HG02973 (cell line): ENCODE measurements around the gene APOC1.
"Not testable (repeated sequence)": the region's sequence is repeated elsewhere in the genome, so short reads cannot be mapped to it uniquely, and the experiment has no call there.

ENCODE experiments used
- ATAC-seq: cut with Tn5 transposase; IDR thresholded peaks from one replicate; pipeline ENCODE4 v1.9.1; 2021; ENCODE audit warnings: moderate library complexity; ENCODE audit not compliant: unreplicated experiment

Gene APOC1

GRCh38 chr19:44914433-44915206 is at the start of gene APOC1:
TSS of gene APOC1 (plus strand) at chr19:44914608. CDS start at chr19:44914892, 284 bp downstream.
- ATAC-seq: peak; percentile 97

- ATAC-seq: no peak
Observed at GRCh38 chr19:44865196-44865767, 49.1 kb upstream of the APOC1 start.

- no peak for ATAC-seq
Observed at GRCh38 chr19:44866664-44867063, 47.7 kb upstream of the APOC1 start.

- ATAC-seq: no peak
Observed at GRCh38 chr19:44867578-44867977, 46.8 kb upstream of the APOC1 start.

GRCh38 chr19:44869733-44870470 is 44.5 kb upstream of the APOC1 start:
- no peak for ATAC-seq

- ATAC-seq: no peak
Observed at GRCh38 chr19:44871809-44872208, 42.6 kb upstream of the APOC1 start.

GRCh38 chr19:44872661-44873060 is 41.7 kb upstream of the APOC1 start:
- ATAC-seq: no peak

GRCh38 chr19:44874317-44874716 is 40.1 kb upstream of the APOC1 start:
- ATAC-seq: no peak

GRCh38 chr19:44875666-44876451 is 38.5 kb upstream of the APOC1 start:
- no peak for ATAC-seq

- ATAC-seq: no peak
Observed at GRCh38 chr19:44876930-44877535, 37.4 kb upstream of the APOC1 start.

- no peak for ATAC-seq
Observed at GRCh38 chr19:44878120-44878865, 36.1 kb upstream of the APOC1 start.

- no peak for ATAC-seq
Observed at GRCh38 chr19:44879309-44880065, 34.9 kb upstream of the APOC1 start.

GRCh38 chr19:44882063-44882462 is 32.3 kb upstream of the APOC1 start:
- no peak for ATAC-seq

- ATAC-seq: not testable (repeated sequence)
Observed at GRCh38 chr19:44882619-44883397, 31.6 kb upstream of the APOC1 start.

- ATAC-seq: no peak
Observed at GRCh38 chr19:44883922-44884321, 30.5 kb upstream of the APOC1 start.

GRCh38 chr19:44884566-44884965 is 29.8 kb upstream of the APOC1 start:
- no peak for ATAC-seq

GRCh38 chr19:44886141-44886540 is 28.3 kb upstream of the APOC1 start:
- ATAC-seq: no peak

- ATAC-seq: no peak
Observed at GRCh38 chr19:44887648-44888047, 26.8 kb upstream of the APOC1 start.
